GM12873 (cell line): ENCODE measurements around the gene GAL3ST2.

Source experiments
- CTCF ChIP-seq: IDR thresholded peaks from 2 replicates; pipeline ENCODE4 v1.5.1; 2012; ENCODE audit warnings: low read depth, mild to moderate bottlenecking, moderate library complexity, low read length, control low read depth; ENCODE audit not compliant: insufficient read depth; ENCODE audit errors: missing control alignments

GAL3ST2 gene

DNA sequence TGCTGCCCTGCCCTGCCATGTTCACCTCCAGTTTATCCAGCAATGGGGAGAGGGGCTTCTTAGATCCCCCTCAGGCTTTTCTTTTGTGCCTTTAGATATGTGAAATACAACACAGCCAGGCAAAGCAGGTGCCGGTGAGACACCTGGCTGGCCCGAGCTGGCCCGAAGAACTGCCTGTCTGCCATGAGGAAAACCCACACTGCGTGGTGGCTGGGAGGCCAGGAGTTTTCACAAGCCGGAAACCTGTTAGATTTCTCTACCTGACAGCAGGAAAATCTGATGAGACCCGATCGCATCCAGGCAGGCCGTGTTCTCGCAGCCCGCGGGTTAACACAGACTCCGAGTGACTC, 5.7 kb upstream of the GAL3ST2 start:
- TF ChIP-seq CTCF = no peak

DNA sequence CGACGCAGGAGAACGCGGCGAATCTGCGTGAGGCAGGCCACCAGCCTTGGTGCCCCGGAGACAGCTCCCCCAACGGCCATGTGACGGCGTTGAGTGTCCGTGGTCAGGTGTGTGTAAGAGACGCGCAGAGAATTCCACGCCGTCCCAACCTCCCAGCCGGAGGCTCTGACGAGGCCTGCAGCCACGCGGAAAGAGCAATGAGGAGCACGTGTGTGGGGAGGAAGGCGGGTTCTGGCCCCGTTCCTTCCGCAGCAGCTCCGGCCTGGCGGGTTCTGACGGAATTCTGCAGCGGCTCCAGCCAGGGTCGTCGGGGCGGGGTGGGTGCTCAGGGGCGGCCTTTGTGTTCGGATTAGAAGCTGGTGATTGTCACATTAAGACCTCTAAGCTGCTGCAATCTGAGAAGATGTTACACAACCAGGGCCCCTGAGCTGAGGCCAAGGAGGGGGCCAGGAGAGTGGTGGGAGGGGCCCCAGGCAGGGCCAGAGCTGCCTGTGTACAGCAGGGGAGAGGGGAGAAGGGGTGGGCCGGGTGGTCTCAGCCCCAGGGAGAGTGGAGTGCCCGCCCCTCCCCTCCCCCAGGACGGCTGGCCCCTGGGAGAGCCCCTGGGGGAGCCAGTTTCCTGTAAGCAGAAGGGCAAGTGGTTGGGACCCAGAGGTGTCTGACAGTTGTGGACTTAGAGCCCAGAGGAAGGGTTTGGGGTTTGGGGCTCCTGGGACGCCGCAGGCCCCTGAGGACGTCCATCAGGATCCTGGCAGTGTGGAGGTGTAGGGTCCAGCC, 5.1 kb upstream of the GAL3ST2 start:
- no peak for TF ChIP-seq CTCF

GRCh38 chr2:241772063-241772499, 4.5 kb upstream of the GAL3ST2 start:
- no peak for TF ChIP-seq CTCF

- TF ChIP-seq CTCF = no peak
Observed at GRCh38 chr2:241773511-241774418, 2.9 kb upstream of the GAL3ST2 start.

- TF ChIP-seq CTCF = no peak
Observed at GRCh38 chr2:241774419-241775222, 2.0 kb upstream of the GAL3ST2 start.

DNA sequence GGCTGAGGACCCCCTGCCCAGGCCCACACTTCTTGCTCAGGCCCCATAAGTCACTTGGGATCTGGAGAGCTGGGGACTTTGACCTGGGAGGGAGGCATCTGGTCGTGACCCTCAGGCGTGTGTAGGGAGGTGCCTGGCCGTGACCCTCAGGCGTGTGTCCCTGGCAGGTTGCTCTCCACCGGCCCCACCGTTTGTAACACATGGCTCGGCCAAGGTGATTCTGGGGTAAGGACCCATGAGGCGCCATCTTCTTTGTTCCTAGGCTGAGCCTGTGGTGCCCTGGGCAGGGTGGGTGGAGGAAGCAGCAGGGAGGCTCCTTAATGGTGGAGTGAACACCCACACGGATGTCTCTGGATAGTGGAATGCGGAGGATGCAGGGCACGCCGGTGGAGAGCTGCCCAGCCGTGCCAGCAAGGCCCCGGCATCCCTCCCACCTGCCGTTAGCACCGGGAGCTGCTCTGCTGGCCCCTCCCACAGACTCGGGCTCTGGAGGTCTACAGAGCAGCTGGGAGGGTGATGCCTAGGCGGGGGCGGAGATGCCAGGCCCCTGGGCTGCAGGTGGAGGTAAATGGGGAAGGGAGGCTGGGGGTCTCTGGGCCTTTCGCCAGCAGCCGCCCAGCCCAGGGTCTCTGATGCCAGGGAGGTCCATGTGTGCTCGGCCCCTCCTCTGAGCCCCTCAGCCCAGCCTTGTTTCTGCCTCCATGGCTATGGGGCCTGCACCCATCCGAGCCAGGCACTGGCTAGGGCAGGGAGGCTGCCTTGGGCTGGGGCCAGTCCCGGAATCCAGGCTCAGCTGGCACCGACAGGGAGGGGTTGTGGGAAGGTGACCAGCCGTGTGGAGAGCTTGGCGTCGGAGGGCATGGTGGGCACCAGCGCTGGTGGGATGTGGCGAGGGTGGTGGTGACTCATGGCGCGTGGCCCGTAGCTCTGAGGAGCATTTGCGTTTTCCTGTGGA, 1.1 kb upstream of the GAL3ST2 start:
- TF ChIP-seq CTCF = no peak
